ENCODE measurements around the gene LPAR6.

DNA sequence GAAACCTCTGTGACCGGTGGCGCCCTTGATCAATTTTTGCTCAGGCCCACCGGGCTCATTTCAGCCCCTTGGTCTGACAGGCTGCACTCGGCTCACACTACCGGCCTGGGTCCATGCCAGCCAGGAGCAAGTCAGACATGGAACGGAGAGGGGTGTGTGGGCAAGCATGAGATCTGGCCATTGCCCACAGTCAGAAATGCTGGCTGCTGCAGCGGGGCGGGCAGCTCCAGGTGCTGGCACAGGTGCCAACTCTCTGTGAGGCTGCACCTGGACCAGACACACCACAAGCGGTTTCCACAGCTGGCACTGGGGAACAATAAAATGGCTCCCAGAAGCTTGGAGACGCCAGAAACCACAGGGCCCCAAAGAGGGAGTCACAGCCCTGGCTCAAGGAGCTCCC is 43.6 kb upstream of the LPAR6 start:
- TF ChIP-seq MYC (CRISPR knock-in tag; IDR thresholded peaks at IDR 0.05; ENCODE audit: borderline replicate concordance), result no peak
- TF ChIP-seq, protein P1, sequence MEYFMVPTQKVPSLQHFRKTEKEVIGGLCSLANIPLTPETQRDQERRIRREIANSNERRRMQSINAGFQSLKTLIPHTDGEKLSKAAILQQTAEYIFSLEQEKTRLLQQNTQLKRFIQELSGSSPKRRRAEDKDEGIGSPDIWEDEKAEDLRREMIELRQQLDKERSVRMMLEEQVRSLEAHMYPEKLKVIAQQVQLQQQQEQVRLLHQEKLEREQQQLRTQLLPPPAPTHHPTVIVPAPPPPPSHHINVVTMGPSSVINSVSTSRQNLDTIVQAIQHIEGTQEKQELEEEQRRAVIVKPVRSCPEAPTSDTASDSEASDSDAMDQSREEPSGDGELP (IDR thresholded peaks at IDR 0.05; ENCODE audit: borderline replicate concordance, low read depth), result no peak
- TF ChIP-seq, protein P2, sequence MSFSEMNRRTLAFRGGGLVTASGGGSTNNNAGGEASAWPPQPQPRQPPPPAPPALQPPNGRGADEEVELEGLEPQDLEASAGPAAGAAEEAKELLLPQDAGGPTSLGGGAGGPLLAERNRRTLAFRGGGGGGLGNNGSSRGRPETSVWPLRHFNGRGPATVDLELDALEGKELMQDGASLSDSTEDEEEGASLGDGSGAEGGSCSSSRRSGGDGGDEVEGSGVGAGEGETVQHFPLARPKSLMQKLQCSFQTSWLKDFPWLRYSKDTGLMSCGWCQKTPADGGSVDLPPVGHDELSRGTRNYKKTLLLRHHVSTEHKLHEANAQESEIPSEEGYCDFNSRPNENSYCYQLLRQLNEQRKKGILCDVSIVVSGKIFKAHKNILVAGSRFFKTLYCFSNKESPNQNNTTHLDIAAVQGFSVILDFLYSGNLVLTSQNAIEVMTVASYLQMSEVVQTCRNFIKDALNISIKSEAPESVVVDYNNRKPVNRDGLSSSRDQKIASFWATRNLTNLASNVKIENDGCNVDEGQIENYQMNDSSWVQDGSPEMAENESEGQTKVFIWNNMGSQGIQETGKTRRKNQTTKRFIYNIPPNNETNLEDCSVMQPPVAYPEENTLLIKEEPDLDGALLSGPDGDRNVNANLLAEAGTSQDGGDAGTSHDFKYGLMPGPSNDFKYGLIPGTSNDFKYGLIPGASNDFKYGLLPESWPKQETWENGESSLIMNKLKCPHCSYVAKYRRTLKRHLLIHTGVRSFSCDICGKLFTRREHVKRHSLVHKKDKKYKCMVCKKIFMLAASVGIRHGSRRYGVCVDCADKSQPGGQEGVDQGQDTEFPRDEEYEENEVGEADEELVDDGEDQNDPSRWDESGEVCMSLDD (CRISPR knock-in tag; IDR thresholded peaks at IDR 0.05; ENCODE audit: borderline replicate concordance), result no peak

Measured in HepG2 (cell line).